Measurements from ENCODE around the gene FERMT1. TPM values are rescaled to one million over a fixed set of nuclear protein-coding genes. Genes with fewer than 3 reads are reported as not detected.
"Not testable (repeated sequence)": the region's sequence is repeated elsewhere in the genome, so short reads cannot be mapped to it uniquely, and the experiment has no call there.

FERMT1 gene
- total RNA-seq, 1 donor from 2014 or later: 0.58 TPM

- DNase-seq: no peak
- Mint-ChIP-seq H3K27me3 (peaks cover 24% of the 10 kb centered on the region), H3K9me3 (no peaks in the 10 kb centered on the region), H3K4me3 (no peak overlapping the region), H3K36me3 (ENCODE audit: low read depth) (no peaks in the 10 kb centered on the region), H3K27ac (no peak overlapping the region), H3K4me1 (no peaks in the 10 kb centered on the region)
- intact Hi-C loops (cut with micrococcal nuclease): no loop called here
Observed at GRCh38 chr20:6127825-6128224, 5.0 kb upstream of the FERMT1 start.

GRCh38 chr20:6126846-6127245 lies 4.0 kb upstream of the FERMT1 start:
- Mint-ChIP-seq H3K27ac (no peak overlapping the region), H3K27me3 (peaks cover 30% of the 10 kb centered on the region), H3K4me3 (no peak overlapping the region), H3K36me3 (ENCODE audit: low read depth) (no peaks in the 10 kb centered on the region), H3K9me3 (no peaks in the 10 kb centered on the region), H3K4me1 (peaks cover 5% of the 10 kb centered on the region)
- intact Hi-C loops (cut with micrococcal nuclease): no loop called here
- no peak for DNase-seq

GRCh38 chr20:6123649-6124014 lies 802 bp upstream of the FERMT1 start:
- DNase-seq: no peak
- Mint-ChIP-seq H3K27me3 (peaks cover 43% of the 10 kb centered on the region), H3K36me3 (ENCODE audit: low read depth) (no peaks in the 10 kb centered on the region), H3K4me3 (peak overlapping the region; percentile 71), H3K27ac (no peak overlapping the region), H3K9me3 (no peaks in the 10 kb centered on the region), H3K4me1 (peaks cover 5% of the 10 kb centered on the region)
- intact Hi-C loops (cut with micrococcal nuclease): no loop called here

- Mint-ChIP-seq H3K27me3 (peaks cover 40% of the 10 kb centered on the region), H3K27ac (no peak overlapping the region), H3K4me1 (peaks cover 5% of the 10 kb centered on the region), H3K9me3 (no peaks in the 10 kb centered on the region), H3K4me3 (peak overlapping the region; percentile 39), H3K36me3 (ENCODE audit: low read depth) (no peaks in the 10 kb centered on the region)
- DNase-seq: no peak
- intact Hi-C loops (cut with micrococcal nuclease): no loop called here
Observed at GRCh38 chr20:6122111-6122872, 538 bp downstream of the FERMT1 start.

- Mint-ChIP-seq H3K4me3 (no peak overlapping the region), H3K4me1 (peaks cover 5% of the 10 kb centered on the region), H3K36me3 (ENCODE audit: low read depth) (no peaks in the 10 kb centered on the region), H3K9me3 (no peaks in the 10 kb centered on the region), H3K27me3 (peaks cover 38% of the 10 kb centered on the region), H3K27ac (no peak overlapping the region)
- DNase-seq: no peak
- intact Hi-C loops (cut with micrococcal nuclease): no loop called here
Observed at GRCh38 chr20:6121504-6121903, 1.3 kb downstream of the FERMT1 start.

GRCh38 chr20:6120491-6120988 lies 2.3 kb downstream of the FERMT1 start:
- Mint-ChIP-seq H3K27me3 (peaks cover 36% of the 10 kb centered on the region), H3K4me3 (no peak overlapping the region), H3K27ac (no peak overlapping the region), H3K4me1 (peaks cover 5% of the 10 kb centered on the region), H3K36me3 (ENCODE audit: low read depth) (no peaks in the 10 kb centered on the region), H3K9me3 (no peaks in the 10 kb centered on the region)
- intact Hi-C loops (cut with micrococcal nuclease): no loop called here
- no peak for DNase-seq

- Mint-ChIP-seq H3K27ac (no peak overlapping the region), H3K4me1 (no peaks in the 10 kb centered on the region), H3K27me3 (peaks cover 15% of the 10 kb centered on the region), H3K36me3 (ENCODE audit: low read depth) (no peaks in the 10 kb centered on the region), H3K4me3 (no peak overlapping the region), H3K9me3 (no peaks in the 10 kb centered on the region)
- intact Hi-C loops (cut with micrococcal nuclease): no loop called here
- no peak for DNase-seq
Observed at GRCh38 chr20:6116758-6117157, 6.1 kb downstream of the FERMT1 start.

- DNase-seq: no peak
- peaks cover 2% of the 10 kb centered on the region for H3K27me3 Mint-ChIP-seq
- intact Hi-C loops (cut with micrococcal nuclease): no loop called here
- no peaks in the 10 kb centered on the region for H3K4me1 Mint-ChIP-seq
- H3K27ac Mint-ChIP-seq: no peak overlapping the region
- H3K36me3 Mint-ChIP-seq (ENCODE audit: low read depth): no peaks in the 10 kb centered on the region
- no peaks in the 10 kb centered on the region for H3K9me3 Mint-ChIP-seq
- no peak overlapping the region for H3K4me3 Mint-ChIP-seq
Observed at GRCh38 chr20:6115221-6115895, 7.5 kb downstream of the FERMT1 start.

GRCh38 chr20:6114696-6115095 lies 8.1 kb downstream of the FERMT1 start:
- H3K36me3 Mint-ChIP-seq (ENCODE audit: low read depth): no peaks in the 10 kb centered on the region
- no peak for DNase-seq
- no peaks in the 10 kb centered on the region for H3K27me3 Mint-ChIP-seq
- H3K4me1 Mint-ChIP-seq: no peaks in the 10 kb centered on the region
- H3K27ac Mint-ChIP-seq: no peak overlapping the region
- no peaks in the 10 kb centered on the region for H3K9me3 Mint-ChIP-seq
- H3K4me3 Mint-ChIP-seq: no peak overlapping the region
- intact Hi-C loops (cut with micrococcal nuclease): no loop called here

GRCh38 chr20:6113951-6114350 lies 8.9 kb downstream of the FERMT1 start:
- H3K27me3 Mint-ChIP-seq: no peaks in the 10 kb centered on the region
- intact Hi-C loops (cut with micrococcal nuclease): no loop called here
- no peak overlapping the region for H3K27ac Mint-ChIP-seq
- no peaks in the 10 kb centered on the region for H3K4me1 Mint-ChIP-seq
- H3K36me3 Mint-ChIP-seq (ENCODE audit: low read depth): no peaks in the 10 kb centered on the region
- no peak overlapping the region for H3K4me3 Mint-ChIP-seq
- no peaks in the 10 kb centered on the region for H3K9me3 Mint-ChIP-seq
- no peak for DNase-seq

GRCh38 chr20:6112965-6113364 lies 9.9 kb downstream of the FERMT1 start:
- H3K36me3 Mint-ChIP-seq (ENCODE audit: low read depth); H3K4me3 Mint-ChIP-seq; H3K4me1 Mint-ChIP-seq; H3K9me3 Mint-ChIP-seq; H3K27ac Mint-ChIP-seq; H3K27me3 Mint-ChIP-seq; DNase-seq; intact Hi-C loops (cut with micrococcal nuclease): not testable (repeated sequence)

GRCh38 chr20:6108330-6108729 lies 14.5 kb downstream of the FERMT1 start:
- no peak for DNase-seq
- Mint-ChIP-seq H3K4me3 (no peak overlapping the region), H3K36me3 (ENCODE audit: low read depth) (no peaks in the 10 kb centered on the region), H3K4me1 (no peaks in the 10 kb centered on the region), H3K27ac (no peak overlapping the region), H3K27me3 (peaks cover 6% of the 10 kb centered on the region), H3K9me3 (no peaks in the 10 kb centered on the region)
- intact Hi-C loops (cut with micrococcal nuclease): no loop called here

- Mint-ChIP-seq H3K27ac (no peak overlapping the region), H3K9me3 (no peaks in the 10 kb centered on the region), H3K36me3 (ENCODE audit: low read depth) (no peaks in the 10 kb centered on the region), H3K27me3 (peaks cover 8% of the 10 kb centered on the region), H3K4me3 (no peak overlapping the region), H3K4me1 (no peaks in the 10 kb centered on the region)
- intact Hi-C loops (cut with micrococcal nuclease): no loop called here
- no peak for DNase-seq
Observed at GRCh38 chr20:6104493-6105188, 18.2 kb downstream of the FERMT1 start.

- Mint-ChIP-seq H3K9me3 (no peaks in the 10 kb centered on the region), H3K36me3 (ENCODE audit: low read depth) (no peaks in the 10 kb centered on the region), H3K4me3 (no peak overlapping the region), H3K27ac (no peak overlapping the region), H3K27me3 (peaks cover 8% of the 10 kb centered on the region), H3K4me1 (no peaks in the 10 kb centered on the region)
- intact Hi-C loops (cut with micrococcal nuclease): no loop called here
- no peak for DNase-seq
Observed at GRCh38 chr20:6103301-6103700, 19.5 kb downstream of the FERMT1 start.

Data from activated CD4-positive, alpha-beta T cell treated with anti-CD3 and anti-CD28 coated beads, Interleukin-2, amount 10 ng/mL, durations not matched to agents 24 days and 14 days (primary cell).